Adrenal gland (tissue), 12 donors: ENCODE measurements around the gene RAET1E. TPM values are rescaled to one million over a fixed set of nuclear protein-coding genes. Genes with fewer than 3 reads are reported as not detected.

Experiments used
- DNase-seq, 7 donors: peaks; one replicate each; pipeline ENCODE4 v3.0.0-alpha.2; 2019 to 2020
- H3K27ac ChIP-seq, 5 donors: fragments of 200-600 bp; sonication (generic) in 4 of 5; 1 replicate in 3 of 5; 2 replicates in 2 of 5; pipeline versions ENCODE4 v1.5.1 to v1.8.0; 2016 to 2020; ENCODE audit warnings: mild to moderate bottlenecking in 1 of 5
- H3K27me3 ChIP-seq: fragments of 200-600 bp; 2 replicates; pipeline ENCODE4 v1.8.0; 2021
- H3K36me3 ChIP-seq, 2 donors: fragments of 200-600 bp; replicated peaks in 1 of 2; 1 replicate in 1 of 2; 2 replicates in 1 of 2; pipeline versions ENCODE4 v1.5.1 to v1.8.0; 2018 to 2022
- H3K4me1 ChIP-seq, 2 donors: fragments of 200-600 bp; replicated peaks in 1 of 2; 1 replicate in 1 of 2; 2 replicates in 1 of 2; pipeline versions ENCODE4 v1.5.1 to v1.8.0; 2018 to 2021
- H3K4me3 ChIP-seq, 4 donors: fragments of 200-600 bp; sonication (generic) in 3 of 4; one replicate each; pipeline ENCODE4 v1.5.1; 2016 to 2018
- H3K9me3 ChIP-seq, 3 donors: fragments of 200-600 bp; sonication (generic) in 1 of 3; replicated peaks in 1 of 3; 1 replicate in 2 of 3; 2 replicates in 1 of 3; pipeline versions ENCODE4 v1.5.1 to v1.8.0; 2016 to 2021
- CTCF ChIP-seq, 6 experiments: fragments of 450-650 bp in 4 of 6; fragments of 200-600 bp in 2 of 6; sonication (generic) in 1 of 6; IDR thresholded peaks; 1 replicate in 5 of 6; 2 replicates in 1 of 6; pipeline versions ENCODE4 v1.5.1 to v1.8.0; 2016 to 2021; ENCODE audit warnings: antibody characterized with exemption in 6 of 6, mild to moderate bottlenecking in 2 of 6, moderate library complexity in 1 of 6
- POLR2A ChIP-seq, 2 donors: fragments of 450-650 bp; IDR thresholded peaks; one replicate each; pipeline ENCODE4 v1.6.1; 2017; ENCODE audit warnings: antibody characterized with exemption in 2 of 2, mild to moderate bottlenecking in 2 of 2, moderate library complexity in 1 of 2
- WGBS, 4 donors: extraction: QIAGEN DNeasy Blood & Tissue Kit in 2 of 4; methylation state at CpG; one replicate each; pipeline versions ENCODE4 v1.1.5 to v1.1.7; 2013 to 2017; 5-methylcytosine and 5-hydroxymethylcytosine counted together
- intact Hi-C, 2 donors: fragments of 100-400 bp; cut with DNase I; formaldehyde crosslinking; loops; one replicate each; pipeline versions ENCODE4 v1.14.1 to v1.15.0; 2022 to 2023
- polyA plus RNA-seq, 3 donors: library from polyadenylated mRNA; stranded (reverse); fragments of 200-250 nt in 2 of 3; fragments of 350-450 nt in 1 of 3; fragmentation: Illumina TruSeq in 1 of 3; extraction: RNeasy Lipid Tissue Mini Kit (QIAGEN cat#74804) in 1 of 3; gene quantifications; one replicate each; pipeline ENCODE4 v1.2.3, GENCODE V29; 2013 to 2014
- total RNA-seq, 9 donors: library from RNA; depleted of rRNA in 4 of 9; stranded (reverse); fragments of >200 nt in 4 of 9; fragments of 120-200 nt in 1 of 9; fragmentation: NEBNext Ultra II Directional in 1 of 9; extraction: Animal tissue kit (Norgen Biotek cat#: 25700) in 1 of 9; gene quantifications; one replicate each; pipeline versions ENCODE4 v1.1.0 to v1.2.4, GENCODE V29; 2013 to 2023
- donor health status: healthy with polysubstance abuse.
- donor health status: Bipolar disorder and iron deficiency.
- donor health status: DM: yes; HTN: yes; CAD: no.
- donor health status: DM: no; HTN: no; CAD: no.
- donor health status: DM: no; HTN: no; CAD: no.
- donor health status: DM: yes; HTN: yes; CAD: no.

RAET1E gene
- total and polyA plus RNA-seq, 12 donors: 0.17 to 9.2 (median 1.1) TPM; not detected in 1

GRCh38 chr6:149925253-149925973 is 27.5 kb upstream of the RAET1E start:
- intact Hi-C loops: loop anchor here (5.0 to 10.0 kb wide), 3 partner anchors 61 to 201 kb away; partner anchors contain the start of gene LRP11 (in 2 of the 2)
- H3K4me1 ChIP-seq: peaks cover 10 to 16% of the 10 kb centered on the region in 2 donors
- DNase-seq: peak in 5 of 7 donors; percentile 29 to 60 (median 46)
- H3K36me3 ChIP-seq: no peaks in the 10 kb centered on the region
- peak overlapping the region in 3 of 5 donors; percentile 26 to 54 (median 41) for H3K27ac ChIP-seq
- TF ChIP-seq CTCF (IDR thresholded peaks at IDR 0.05): no peak
- H3K27me3 ChIP-seq: peaks cover 13% of the 10 kb centered on the region
- 19 to 50% (median 38%) methylated on average over 2 to 34 of the region's 34 CpGs for WGBS, 4 donors
- no peaks in the 10 kb centered on the region for H3K9me3 ChIP-seq
- H3K4me3 ChIP-seq: peak overlapping the region in 2 of 4 donors; percentile 22 to 63

- Histone ChIP-seq H3K27me3 (peaks cover 7% of the 10 kb centered on the region), H3K9me3 (no peaks in the 10 kb centered on the region), H3K27ac (no peak overlapping the region), H3K36me3 (no peaks in the 10 kb centered on the region), H3K4me3 (no peak overlapping the region), H3K4me1 (peaks cover 10 to 16% of the 10 kb centered on the region in 2 donors)
- DNase-seq: peak in 5 of 7 donors; percentile 37 to 62 (median 50)
- TF ChIP-seq CTCF (IDR thresholded peaks at IDR 0.05): no peak
- TF ChIP-seq POLR2A (IDR thresholded peaks at IDR 0.05): no peak
- 64 to 70% (median 67%) methylated on average over 2 to 4 of the region's 4 CpGs for WGBS, 4 donors
- intact Hi-C loops: loop anchor here (5.0 to 10.0 kb wide), 3 partner anchors 60 to 200 kb away; partner anchors contain the start of gene LRP11 (in 2 of the 2)
Observed at GRCh38 chr6:149924933-149925252, 27.0 kb upstream of the RAET1E start.

- Histone ChIP-seq H3K27ac (no peak overlapping the region), H3K4me3 (no peak overlapping the region), H3K27me3 (peaks cover 3% of the 10 kb centered on the region), H3K36me3 (no peaks in the 10 kb centered on the region), H3K4me1 (peaks cover 10 to 16% of the 10 kb centered on the region in 2 donors), H3K9me3 (no peaks in the 10 kb centered on the region)
- WGBS, 4 donors: 82 to 90% (median 83%) methylated on average over 6 to 9 of the region's 9 CpGs
- intact Hi-C loops: loop anchor here (10.0 kb wide), 2 partner anchors 60 to 200 kb away; partner anchors contain the start of gene LRP11 (in 2 of the 2)
- peak in 2 of 7 donors; percentile 17 to 43 for DNase-seq
- TF ChIP-seq POLR2A (IDR thresholded peaks at IDR 0.05): no peak
- TF ChIP-seq CTCF (IDR thresholded peaks at IDR 0.05): no peak
Observed at GRCh38 chr6:149924206-149924932, 26.5 kb upstream of the RAET1E start.

- peak overlapping the region in 2 of 4 donors; percentile 50 to 51 for H3K4me3 ChIP-seq
- peak in 2 of 7 donors; percentile 25 to 39 for DNase-seq
- H3K27me3 ChIP-seq: no peaks in the 10 kb centered on the region
- TF ChIP-seq POLR2A (IDR thresholded peaks at IDR 0.05) (no peak), CTCF (IDR thresholded peaks at IDR 0.05) (no peak)
- peaks cover 10 to 16% of the 10 kb centered on the region in 2 donors for H3K4me1 ChIP-seq
- no peaks in the 10 kb centered on the region for H3K36me3 ChIP-seq
- H3K27ac ChIP-seq: no peak overlapping the region
- H3K9me3 ChIP-seq: no peaks in the 10 kb centered on the region
- intact Hi-C loops: loop anchor here (10.0 kb wide), 2 partner anchors 59 to 199 kb away; partner anchors contain the start of gene LRP11 (in 2 of the 2)
- WGBS, 4 donors: 24 to 30% (median 27%) methylated on average over 24 to 33 of the region's 33 CpGs
Observed at GRCh38 chr6:149923327-149923986, 25.5 kb upstream of the RAET1E start.
